WTC11 (cell line): ENCODE results near the gene FEM1C. TPM values are rescaled to one million over a fixed set of nuclear protein-coding genes. Genes with fewer than 3 reads are reported as not detected.

Source experiments
- ATAC-seq: fragments of 200-7000 bp; cut with Tn5 transposase; 2 replicates; pipeline ENCODE4 v1.10.0; 2021; ENCODE audit warnings: mild to moderate bottlenecking, moderate library complexity
- CTCF ChIA-PET: fragments of 300-600 bp; sonication (Branson Sonifier 250); formaldehyde crosslinking; loops from one replicate; lab custom pipeline; 2021; ENCODE audit warnings: antibody characterized with exemption; lab: Charles Lee
- POLR2A ChIA-PET: fragments of 350-600 bp; sonication (Branson Sonifier 250); formaldehyde crosslinking; loops from one replicate; lab custom pipeline; 2021; ENCODE audit warnings: antibody characterized with exemption; lab: Charles Lee
- DNase-seq: peaks from one replicate; pipeline ENCODE4 v3.0.0; 2021; ENCODE audit warnings: low spot score
- H3K27ac Mint-ChIP-seq: 2 replicates; pipeline ENCODE4 v1.8.0; 2021; ENCODE audit warnings: mixed read lengths
- H3K27me3 Mint-ChIP-seq: 2 replicates; pipeline ENCODE4 v1.8.0; 2021; ENCODE audit warnings: low read depth, mild to moderate bottlenecking, moderate library complexity, mixed read lengths
- H3K36me3 Mint-ChIP-seq: 2 replicates; pipeline ENCODE4 v1.8.0; 2021; ENCODE audit warnings: mixed read lengths
- H3K4me1 Mint-ChIP-seq: 2 replicates; pipeline ENCODE4 v1.8.0; 2022; ENCODE audit warnings: mixed read lengths
- H3K4me3 Mint-ChIP-seq: 2 replicates; pipeline ENCODE4 v1.8.0; 2021; ENCODE audit warnings: mild to moderate bottlenecking, moderate library complexity, mixed read lengths
- H3K9me3 Mint-ChIP-seq: 2 replicates; pipeline ENCODE4 v1.8.0; 2021; ENCODE audit warnings: mixed read lengths
- ARID4B ChIP-seq: sonication (generic); formaldehyde crosslinking; IDR thresholded peaks from 2 replicates; pipeline ENCODE4 v1.8.0; 2023; ENCODE audit warnings: missing genetic modification reagents, mild to moderate bottlenecking, borderline replicate concordance
- CBFB ChIP-seq: sonication (generic); formaldehyde crosslinking; IDR thresholded peaks from 2 replicates; pipeline ENCODE4 v1.8.1; 2022; ENCODE audit warnings: mild to moderate bottlenecking, low read depth, missing genetic modification reagents
- JUN ChIP-seq: sonication (generic); formaldehyde crosslinking; IDR thresholded peaks from 2 replicates; pipeline ENCODE4 v1.8.0; 2023; ENCODE audit warnings: mild to moderate bottlenecking, missing genetic modification reagents
- MLX ChIP-seq: sonication (generic); formaldehyde crosslinking; IDR thresholded peaks from 2 replicates; pipeline ENCODE4 v1.8.1; 2023; ENCODE audit warnings: mild to moderate bottlenecking, missing genetic modification reagents, moderate library complexity
- NFYB ChIP-seq: sonication (generic); formaldehyde crosslinking; conservative IDR thresholded peaks from 2 replicates; pipeline ENCODE4 v1.8.0; 2022; ENCODE audit warnings: low read depth, missing genetic modification reagents
- PREB ChIP-seq: sonication (generic); formaldehyde crosslinking; IDR thresholded peaks from 2 replicates; pipeline ENCODE4 v1.8.1; 2022; ENCODE audit warnings: mild to moderate bottlenecking, missing genetic modification reagents, moderate library complexity, borderline replicate concordance
- SMAD3 ChIP-seq: sonication (generic); formaldehyde crosslinking; IDR thresholded peaks from 2 replicates; pipeline ENCODE4 v1.8.0; 2022; ENCODE audit warnings: missing genetic modification reagents, mild to moderate bottlenecking, borderline replicate concordance
- TCF7 ChIP-seq: sonication (generic); formaldehyde crosslinking; IDR thresholded peaks from 2 replicates; pipeline ENCODE4 v1.8.0; 2022; ENCODE audit warnings: mild to moderate bottlenecking, low read depth, missing genetic modification reagents, moderate library complexity
- ZNF219 ChIP-seq: sonication (generic); formaldehyde crosslinking; IDR thresholded peaks from 2 replicates; pipeline ENCODE4 v1.8.0; 2023; ENCODE audit warnings: missing genetic modification reagents, mild to moderate bottlenecking, borderline replicate concordance
- ZNF416 ChIP-seq: fragments of 250-450 bp; sonication (Bioruptor Pico); IDR thresholded peaks from 2 replicates; pipeline ENCODE4 v1.9.0; 2021; ENCODE audit warnings: mild to moderate bottlenecking, inconsistent platforms
- ZNF512 ChIP-seq: sonication (generic); formaldehyde crosslinking; IDR thresholded peaks from 2 replicates; pipeline ENCODE4 v1.8.1; 2022; ENCODE audit warnings: missing genetic modification reagents, borderline replicate concordance
- ZNF532 ChIP-seq: fragments of 250-450 bp; sonication (Bioruptor Pico); IDR thresholded peaks from 2 replicates; pipeline ENCODE4 v1.9.0; 2021; ENCODE audit warnings: mild to moderate bottlenecking, borderline replicate concordance
- ZNF671 ChIP-seq: fragments of 250-450 bp; sonication (Bioruptor Pico); IDR thresholded peaks from 2 replicates; pipeline ENCODE4 v1.8.0; 2021; ENCODE audit warnings: mild to moderate bottlenecking
- total RNA-seq: library from RNA; stranded (reverse); gene quantifications from 3 replicates; pipeline ENCODE4 v1.2.3, GENCODE V29; 2021
- TF ChIP-seq, protein P1 (sequence below): fragments of 250-450 bp; sonication (Bioruptor Pico); IDR thresholded peaks from 2 replicates; pipeline ENCODE4 v1.8.0; 2021; ENCODE audit warnings: mild to moderate bottlenecking
- TF ChIP-seq, protein P2 (sequence below): fragments of 250-450 bp; sonication (Bioruptor Pico); IDR thresholded peaks from 2 replicates; pipeline ENCODE4 v1.9.0; 2021; ENCODE audit warnings: mild to moderate bottlenecking

Gene FEM1C
- total RNA-seq, 1 experiment from 2014 or later = 13.6 TPM

- TF ChIP-seq ARID4B (CRISPR knock-in tag) = no peak
- no peak for TF ChIP-seq JUN (CRISPR knock-in tag)
- no peak for TF ChIP-seq CBFB (CRISPR knock-in tag)
- no peak for TF ChIP-seq SMAD3 (CRISPR knock-in tag)
Observed at GRCh38 chr5:115478281-115478680, 66.3 kb downstream of the FEM1C start (continued).

GRCh38 chr5:115477581-115477980, 67.0 kb downstream of the FEM1C start:
- Mint-ChIP-seq H3K9me3 (peaks cover 8% of the 10 kb centered on the region), H3K27me3 (no peaks in the 10 kb centered on the region), H3K36me3 (no peaks in the 10 kb centered on the region), H3K4me1 (peaks cover 6% of the 10 kb centered on the region), H3K27ac (no peak overlapping the region), H3K4me3 (no peak overlapping the region)
- CTCF ChIA-PET = no interaction called here
- TF ChIP-seq ZNF219 (CRISPR knock-in tag) (no peak), PREB (no peak), ZNF416 (CRISPR knock-in tag) (no peak), ZNF512 (CRISPR knock-in tag) (no peak), MLX (CRISPR knock-in tag) (no peak), TCF7 (CRISPR knock-in tag) (no peak), ZNF671 (no peak), JUN (CRISPR knock-in tag) (no peak), ZNF532 (CRISPR knock-in tag) (no peak), NFYB (CRISPR knock-in tag) (no peak)
- TF ChIP-seq, protein P1, sequence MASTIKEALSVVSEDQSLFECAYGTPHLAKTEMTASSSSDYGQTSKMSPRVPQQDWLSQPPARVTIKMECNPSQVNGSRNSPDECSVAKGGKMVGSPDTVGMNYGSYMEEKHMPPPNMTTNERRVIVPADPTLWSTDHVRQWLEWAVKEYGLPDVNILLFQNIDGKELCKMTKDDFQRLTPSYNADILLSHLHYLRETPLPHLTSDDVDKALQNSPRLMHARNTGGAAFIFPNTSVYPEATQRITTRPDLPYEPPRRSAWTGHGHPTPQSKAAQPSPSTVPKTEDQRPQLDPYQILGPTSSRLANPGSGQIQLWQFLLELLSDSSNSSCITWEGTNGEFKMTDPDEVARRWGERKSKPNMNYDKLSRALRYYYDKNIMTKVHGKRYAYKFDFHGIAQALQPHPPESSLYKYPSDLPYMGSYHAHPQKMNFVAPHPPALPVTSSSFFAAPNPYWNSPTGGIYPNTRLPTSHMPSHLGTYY (CRISPR knock-in tag) = no peak
- TF ChIP-seq, protein P2, sequence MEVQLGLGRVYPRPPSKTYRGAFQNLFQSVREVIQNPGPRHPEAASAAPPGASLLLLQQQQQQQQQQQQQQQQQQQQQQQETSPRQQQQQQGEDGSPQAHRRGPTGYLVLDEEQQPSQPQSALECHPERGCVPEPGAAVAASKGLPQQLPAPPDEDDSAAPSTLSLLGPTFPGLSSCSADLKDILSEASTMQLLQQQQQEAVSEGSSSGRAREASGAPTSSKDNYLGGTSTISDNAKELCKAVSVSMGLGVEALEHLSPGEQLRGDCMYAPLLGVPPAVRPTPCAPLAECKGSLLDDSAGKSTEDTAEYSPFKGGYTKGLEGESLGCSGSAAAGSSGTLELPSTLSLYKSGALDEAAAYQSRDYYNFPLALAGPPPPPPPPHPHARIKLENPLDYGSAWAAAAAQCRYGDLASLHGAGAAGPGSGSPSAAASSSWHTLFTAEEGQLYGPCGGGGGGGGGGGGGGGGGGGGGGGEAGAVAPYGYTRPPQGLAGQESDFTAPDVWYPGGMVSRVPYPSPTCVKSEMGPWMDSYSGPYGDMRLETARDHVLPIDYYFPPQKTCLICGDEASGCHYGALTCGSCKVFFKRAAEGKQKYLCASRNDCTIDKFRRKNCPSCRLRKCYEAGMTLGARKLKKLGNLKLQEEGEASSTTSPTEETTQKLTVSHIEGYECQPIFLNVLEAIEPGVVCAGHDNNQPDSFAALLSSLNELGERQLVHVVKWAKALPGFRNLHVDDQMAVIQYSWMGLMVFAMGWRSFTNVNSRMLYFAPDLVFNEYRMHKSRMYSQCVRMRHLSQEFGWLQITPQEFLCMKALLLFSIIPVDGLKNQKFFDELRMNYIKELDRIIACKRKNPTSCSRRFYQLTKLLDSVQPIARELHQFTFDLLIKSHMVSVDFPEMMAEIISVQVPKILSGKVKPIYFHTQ (CRISPR knock-in tag) = no peak
- DNase-seq = no peak
- POLR2A ChIA-PET = no interaction called here
- ATAC-seq = no peak; the same call in 1 of the 2 replicates
